Right cardiac atrium (tissue), 5 donors: ENCODE data around the gene MS4A13. TPM values are rescaled to one million over a fixed set of nuclear protein-coding genes. Genes with fewer than 3 reads are reported as not detected.
A peak's percentile ranks its signal among the peaks of the same experiment; 100 is the strongest.

Experiments
- ATAC-seq, 2 donors: fragments of 200-7000 bp; cut with Tn5 transposase; one replicate each; pipeline versions ENCODE4 v1.8.0 to v1.9.1; 2020; ENCODE audit warnings: moderate library complexity in 2 of 2, mild to moderate bottlenecking in 1 of 2
- DNase-seq, 3 donors: peaks; one replicate each; pipeline ENCODE4 v3.0.0-alpha.2; 2020
- H3K27ac ChIP-seq: one replicate; pipeline ENCODE4 v1.5.1; 2013; ENCODE audit warnings: mild to moderate bottlenecking, low read length, control low read depth, moderate library complexity
- H3K27me3 ChIP-seq: one replicate; pipeline ENCODE4 v1.6.1; 2013; ENCODE audit not compliant: control insufficient read depth, insufficient read depth
- H3K4me1 ChIP-seq: one replicate; pipeline ENCODE4 v1.6.1; 2013; ENCODE audit warnings: low read length; ENCODE audit not compliant: control insufficient read depth, insufficient read depth
- H3K4me3 ChIP-seq: one replicate; pipeline ENCODE4 v1.5.1; 2013; ENCODE audit warnings: low read length, control low read depth
- H3K9me3 ChIP-seq: one replicate; pipeline ENCODE4 v1.6.1; 2013; ENCODE audit warnings: low read length; ENCODE audit not compliant: control insufficient read depth
- WGBS: extraction: QIAGEN DNeasy Blood & Tissue Kit; methylation state at CpG from one replicate; pipeline ENCODE4 v1.1.7; 2013; 5-methylcytosine and 5-hydroxymethylcytosine counted together
- intact Hi-C, 4 donors: fragments of 100-400 bp; cut with DNase I; formaldehyde crosslinking; loops; one replicate each; pipeline versions ENCODE4 v1.11.0 to v1.14.0; 2022 to 2023
- long read RNA-seq, 4 donors: library from polyadenylated mRNA; unstranded; transcript quantifications; one replicate each; pipeline ENCODE4 v2.0.0, GENCODE V29; 2020 to 2021
- polyA plus RNA-seq: library from polyadenylated mRNA; stranded (reverse); fragments of 200-250 nt; gene quantifications from one replicate; pipeline ENCODE4 v1.2.3, GENCODE V29; 2013
- total RNA-seq, 4 donors: library from RNA; stranded (reverse); fragmentation: NEBNext Ultra II Directional; extraction: Animal tissue kit (Norgen Biotek cat#: 25700); gene quantifications; one replicate each; pipeline ENCODE4 v1.2.1, GENCODE V29; 2021
- donor health status: healthy with polysubstance abuse.
- donor health status: DM: no; HTN: yes; CAD: no.
- donor health status: DM: no; HTN: no; CAD: no.
- donor health status: DM: no; HTN: yes; CAD: no; lungs with severe emphysema.
- donor health status: DM: yes; HTN: yes; CAD: no.

The MS4A13 gene, protein sequence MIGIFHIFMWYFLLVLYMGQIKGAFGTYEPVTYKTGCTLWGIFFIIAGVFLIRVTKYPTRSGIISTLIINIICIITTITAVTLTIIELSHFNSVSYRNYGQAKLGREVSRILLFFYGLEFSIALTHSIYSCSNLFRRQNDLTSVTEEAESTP
- total RNA-seq (not detected), polyA plus RNA-seq (not detected)
- long read RNA-seq, donor 1: 0 reads
- long read RNA-seq, donor 2: 0 reads
- long read RNA-seq, donor 3: 0 reads
- long read RNA-seq, donor 4: 0 reads

- intact Hi-C loops: no loop called here
- Histone ChIP-seq H3K27me3 (no peaks in the 10 kb centered on the region), H3K9me3 (no peaks in the 10 kb centered on the region), H3K4me3 (no peak within 1 kb of the TSS), H3K4me1 (no peaks in the 10 kb centered on the region), H3K27ac (no peak within 1 kb of the TSS)
- WGBS: 94% methylated on average over 29 of the region's 29 CpGs
- ATAC-seq (no peak), DNase-seq (peak in 1 of 3 donors; percentile 41)
These were observed at the start of gene MS4A13 for GRCh38 chr11:60515144-60515855. MS4A13 (plus strand) TSS chr11:60515392; CDS start chr11:60518084, 2,692 bp downstream.

GRCh38 chr11:60468829-60469228 lies 46.4 kb upstream of the MS4A13 start:
- Histone ChIP-seq H3K9me3 (no peaks in the 10 kb centered on the region), H3K4me3 (no peak overlapping the region), H3K4me1 (no peaks in the 10 kb centered on the region), H3K27ac (no peak overlapping the region), H3K27me3 (no peaks in the 10 kb centered on the region)
- intact Hi-C loops: no loop called here
- 63% methylated on average over 2 of the region's 2 CpGs for WGBS
- no peak for DNase-seq
- ATAC-seq: no peak

GRCh38 chr11:60469723-60470122 lies 45.5 kb upstream of the MS4A13 start:
- no peak for ATAC-seq
- 62% methylated on average over 2 of the region's 2 CpGs for WGBS

GRCh38 chr11:60477035-60477445 lies 38.2 kb upstream of the MS4A13 start:
- Histone ChIP-seq H3K27ac (no peak overlapping the region), H3K4me1 (no peaks in the 10 kb centered on the region), H3K4me3 (no peak overlapping the region), H3K27me3 (no peaks in the 10 kb centered on the region), H3K9me3 (no peaks in the 10 kb centered on the region)
- DNase-seq (no peak), ATAC-seq (no peak)
- intact Hi-C loops: no loop called here
- WGBS: 38% methylated on average over 6 of the region's 6 CpGs

More at GRCh38 chr11:60469723-60470122, 45.5 kb upstream of the MS4A13 start:
- H3K27ac ChIP-seq: no peak overlapping the region
- no peaks in the 10 kb centered on the region for H3K9me3 ChIP-seq
- no peak overlapping the region for H3K4me3 ChIP-seq
- no peaks in the 10 kb centered on the region for H3K4me1 ChIP-seq
- intact Hi-C loops: no loop called here
- no peaks in the 10 kb centered on the region for H3K27me3 ChIP-seq
- no peak for DNase-seq

- Histone ChIP-seq H3K9me3 (no peaks in the 10 kb centered on the region), H3K27me3 (no peaks in the 10 kb centered on the region), H3K27ac (no peak overlapping the region), H3K4me1 (no peaks in the 10 kb centered on the region), H3K4me3 (no peak overlapping the region)
- ATAC-seq: peak; percentile 25 to 43
- WGBS: 27% methylated on average over 2 of the region's 2 CpGs
- intact Hi-C loops: no loop called here
- no peak for DNase-seq
These were observed 32.8 kb upstream of the MS4A13 start for GRCh38 chr11:60482361-60482760.

GRCh38 chr11:60485987-60486386 lies 29.2 kb upstream of the MS4A13 start:
- no peak for ATAC-seq

GRCh38 chr11:60492488-60493009 lies 22.6 kb upstream of the MS4A13 start, which contains the start of gene MS4A12:
MS4A12 (plus strand) TSS chr11:60492778; CDS start chr11:60497319, 4,541 bp downstream.
- Histone ChIP-seq H3K27ac (no peak within 1 kb of the TSS), H3K4me3 (no peak within 1 kb of the TSS), H3K27me3 (no peaks in the 10 kb centered on the region), H3K9me3 (no peaks in the 10 kb centered on the region), H3K4me1 (no peaks in the 10 kb centered on the region)
- DNase-seq: no peak
- 71% methylated on average over 4 of the region's 4 CpGs for WGBS
- intact Hi-C loops: no loop called here
- no peak for ATAC-seq

More at GRCh38 chr11:60485987-60486386, 29.2 kb upstream of the MS4A13 start:
- H3K27ac ChIP-seq: no peak overlapping the region
- no peaks in the 10 kb centered on the region for H3K4me1 ChIP-seq
- WGBS: 66% methylated on average over 5 of the region's 5 CpGs
- intact Hi-C loops: no loop called here
- H3K27me3 ChIP-seq: no peaks in the 10 kb centered on the region
- no peaks in the 10 kb centered on the region for H3K9me3 ChIP-seq
- peak in 1 of 3 donors; percentile 12 for DNase-seq
- H3K4me3 ChIP-seq: no peak overlapping the region

DNA sequence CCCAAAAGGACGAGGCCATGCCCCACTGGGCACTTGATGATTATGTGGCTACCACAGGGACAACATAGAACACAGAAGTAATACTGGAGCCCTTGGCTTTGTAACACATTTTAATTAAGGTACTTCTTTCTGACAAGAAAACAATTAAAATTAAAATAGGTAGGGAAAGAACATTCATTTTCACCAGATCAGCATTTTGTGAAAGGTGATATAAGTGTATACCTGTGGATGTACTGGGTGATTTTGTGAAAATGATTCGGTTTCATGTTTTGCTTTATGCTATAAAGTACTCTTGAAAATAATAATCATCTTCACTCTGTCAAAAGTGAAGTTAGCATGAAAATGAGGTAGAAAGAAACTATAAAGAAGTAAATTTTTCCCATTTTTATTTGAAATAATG lies 21.7 kb upstream of the MS4A13 start:
- WGBS: 75% methylated on average over 2 of the region's 2 CpGs
- Histone ChIP-seq H3K27ac (no peak overlapping the region), H3K9me3 (no peaks in the 10 kb centered on the region), H3K4me3 (no peak overlapping the region), H3K27me3 (no peaks in the 10 kb centered on the region), H3K4me1 (no peaks in the 10 kb centered on the region)
- no peak for ATAC-seq
- no peak for DNase-seq
- intact Hi-C loops: no loop called here

DNA sequence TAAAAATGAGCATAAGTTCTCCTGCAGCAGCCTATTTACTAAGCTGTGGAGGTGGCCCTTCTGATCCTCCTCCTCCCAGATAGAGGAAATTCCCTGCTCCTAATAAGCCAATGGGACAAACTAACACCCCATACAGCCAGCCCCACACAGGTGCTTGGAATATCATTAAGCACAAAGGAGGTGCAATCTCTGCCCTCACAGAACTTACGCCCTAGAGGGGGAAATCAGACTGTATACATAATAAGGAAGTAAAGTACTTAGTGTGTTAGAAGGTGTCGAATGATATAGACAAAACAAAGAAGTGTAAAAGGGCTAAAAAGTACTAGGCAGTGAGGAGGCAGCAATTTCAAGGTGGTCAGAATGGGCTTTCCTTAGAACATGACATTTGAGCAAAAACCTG lies 16.8 kb upstream of the MS4A13 start:
- no peaks in the 10 kb centered on the region for H3K9me3 ChIP-seq
- ATAC-seq (no peak), DNase-seq (no peak)
- 71% methylated on average over 2 of the region's 2 CpGs for WGBS
- no peaks in the 10 kb centered on the region for H3K4me1 ChIP-seq
- no peaks in the 10 kb centered on the region for H3K27me3 ChIP-seq
- H3K27ac ChIP-seq: no peak overlapping the region
- intact Hi-C loops: no loop called here
- no peak overlapping the region for H3K4me3 ChIP-seq

- Histone ChIP-seq H3K4me3 (no peak overlapping the region), H3K27me3 (no peaks in the 10 kb centered on the region), H3K9me3 (no peaks in the 10 kb centered on the region), H3K4me1 (no peaks in the 10 kb centered on the region), H3K27ac (no peak overlapping the region)
- WGBS: 73% methylated on average over 4 of the region's 4 CpGs
- ATAC-seq (no peak), DNase-seq (peak in 1 of 3 donors; percentile 48)
- intact Hi-C loops: no loop called here
These were observed 16.3 kb upstream of the MS4A13 start for GRCh38 chr11:60498853-60499252.

DNA sequence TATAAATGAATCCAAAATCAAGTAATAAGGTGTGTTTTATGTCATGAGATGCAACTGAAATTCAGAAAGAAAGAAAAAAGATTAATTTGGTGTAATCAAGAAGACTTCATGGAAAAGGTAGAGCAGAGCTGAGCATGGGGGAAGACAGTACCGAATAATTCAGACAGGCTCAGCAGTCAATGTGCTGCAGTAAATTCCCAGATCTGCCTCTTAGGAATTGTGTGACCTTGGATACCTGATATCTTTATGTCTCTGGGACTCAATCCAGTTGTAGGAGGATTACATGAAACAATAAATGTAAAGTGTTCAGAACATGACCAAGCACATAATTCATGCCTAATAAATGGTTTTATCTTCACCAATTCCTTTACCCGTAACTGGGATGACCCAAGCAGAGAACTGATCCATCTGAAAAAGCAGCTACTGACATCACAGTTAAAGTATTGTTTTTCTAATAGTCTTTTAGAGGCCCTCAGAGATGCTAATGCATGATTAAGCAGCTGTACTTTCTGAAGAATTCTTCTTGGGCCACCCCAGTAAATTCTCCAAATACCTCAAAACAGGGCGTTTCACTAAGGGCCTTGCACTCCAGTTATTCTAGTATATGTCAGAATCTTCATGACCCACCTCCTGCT lies 14.8 kb upstream of the MS4A13 start:
- no peak overlapping the region for H3K27ac ChIP-seq
- DNase-seq (no peak), ATAC-seq (no peak)
- intact Hi-C loops: no loop called here
- H3K9me3 ChIP-seq: no peaks in the 10 kb centered on the region
- no peaks in the 10 kb centered on the region for H3K4me1 ChIP-seq
- no peak overlapping the region for H3K4me3 ChIP-seq
- WGBS: 65% methylated on average over 3 of the region's 3 CpGs
- H3K27me3 ChIP-seq: no peaks in the 10 kb centered on the region
